ENCODE data around the gene PRKCE.

Gene PRKCE

DNA sequence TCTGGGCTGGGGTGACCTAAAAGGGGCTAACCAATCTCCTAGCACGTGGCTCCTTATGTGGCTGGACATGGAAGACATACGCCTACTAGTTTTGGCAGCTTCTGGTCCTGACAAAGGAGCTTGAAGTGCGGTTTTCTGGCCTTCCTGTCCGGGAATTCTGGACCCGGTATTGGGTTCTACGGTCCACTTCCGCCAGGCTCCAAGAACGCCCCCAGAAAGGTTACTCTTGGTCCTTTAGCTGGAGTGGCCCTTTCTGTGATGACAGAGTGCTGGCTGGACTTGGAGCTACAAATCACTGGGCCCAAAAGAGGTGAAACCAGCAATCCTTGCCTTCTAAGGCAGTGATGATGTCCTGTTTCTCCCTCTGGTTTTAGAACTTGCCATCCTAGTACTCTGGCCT is 481.5 kb downstream of the PRKCE start:
- no peak for DNase-seq (ENCODE audit: low read depth in 1 of 2, low spot score in 1 of 2)

DNA sequence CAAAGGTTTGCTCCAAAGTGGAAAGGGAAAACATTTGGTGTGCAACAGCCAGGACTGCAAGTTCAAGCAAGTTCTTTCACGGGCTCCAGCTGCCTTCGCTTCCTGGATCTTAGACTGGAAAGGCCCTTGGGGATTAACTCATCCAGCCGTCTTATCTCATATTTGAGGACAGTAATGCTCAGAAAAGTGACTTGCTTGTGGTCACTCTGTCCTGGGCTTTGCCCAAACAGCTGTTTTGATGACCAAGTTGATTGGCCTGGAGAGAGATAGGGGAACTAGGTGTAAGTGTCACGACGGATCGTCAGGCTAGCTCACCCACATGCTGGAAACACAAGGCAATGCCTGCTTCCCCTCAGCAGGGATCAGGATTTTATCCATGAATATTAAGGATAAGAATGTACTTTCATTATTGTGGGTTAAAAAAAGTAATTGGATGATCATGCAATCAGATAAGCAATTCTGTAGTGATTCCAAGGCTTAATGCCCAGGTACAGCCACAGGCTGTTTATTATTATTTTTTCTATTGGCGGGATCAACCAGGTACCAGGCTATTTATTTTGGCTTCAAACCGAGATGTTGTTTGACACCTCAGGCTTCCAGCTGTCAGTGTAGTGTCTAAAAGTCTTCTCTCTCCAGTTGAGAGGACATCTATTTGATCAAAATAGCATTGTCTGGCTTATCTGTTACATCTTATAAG is 483.2 kb downstream of the PRKCE start:
- DNase-seq (ENCODE audit: low read depth in 1 of 2, low spot score in 1 of 2) = no peak

DNA sequence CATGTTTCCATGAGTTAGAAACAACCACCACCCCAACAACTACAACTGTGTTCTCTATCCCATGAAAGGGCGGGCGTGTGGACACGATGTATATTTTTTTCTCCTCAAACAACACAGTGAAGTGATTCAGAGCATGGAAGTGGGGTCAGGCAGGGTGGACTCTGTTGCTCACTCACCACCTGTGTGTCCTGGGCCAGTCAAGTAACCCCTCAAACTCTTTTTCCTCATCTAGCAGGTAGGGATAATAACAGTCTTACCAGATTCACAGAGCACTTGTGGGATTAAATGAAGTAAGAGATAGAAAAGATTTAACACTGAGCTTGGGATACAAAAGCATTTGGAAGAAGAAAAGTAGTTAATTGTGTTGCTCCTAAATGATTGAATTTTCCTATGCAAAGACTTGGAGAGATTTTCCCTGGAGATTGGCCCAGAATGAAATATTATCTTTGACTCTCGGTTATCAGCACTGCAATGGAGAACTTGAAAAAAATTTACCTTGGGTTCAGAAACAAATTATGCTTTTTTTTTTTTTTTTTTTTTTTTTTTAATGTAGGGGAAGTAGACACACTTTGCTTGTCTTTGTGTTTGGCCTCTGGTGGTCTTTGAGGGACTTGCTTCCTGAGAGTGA is 483.9 kb downstream of the PRKCE start:
- DNase-seq (ENCODE audit: low read depth in 1 of 2, low spot score in 1 of 2) = no peak

DNA sequence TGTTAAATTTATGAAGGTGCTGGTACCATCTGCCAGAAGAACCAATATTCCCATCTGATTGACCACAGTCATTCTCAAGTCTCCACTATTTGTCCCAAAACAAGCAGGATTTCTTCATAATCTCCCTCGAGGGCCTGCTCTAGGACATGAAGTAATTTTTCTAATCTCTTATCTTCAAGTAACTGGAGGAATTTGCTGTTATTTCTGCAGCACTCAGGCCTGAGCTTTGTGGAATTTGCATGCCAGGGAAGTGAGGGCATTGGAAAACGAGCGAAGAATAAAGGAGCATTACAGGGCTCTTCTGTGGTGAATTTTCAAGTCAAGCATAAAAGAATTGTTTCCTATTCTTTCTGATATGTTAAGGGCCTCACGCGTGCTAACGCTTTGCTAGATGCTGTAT is 484.5 kb downstream of the PRKCE start:
- no peak for DNase-seq (ENCODE audit: low read depth in 1 of 2, low spot score in 1 of 2)

DNA sequence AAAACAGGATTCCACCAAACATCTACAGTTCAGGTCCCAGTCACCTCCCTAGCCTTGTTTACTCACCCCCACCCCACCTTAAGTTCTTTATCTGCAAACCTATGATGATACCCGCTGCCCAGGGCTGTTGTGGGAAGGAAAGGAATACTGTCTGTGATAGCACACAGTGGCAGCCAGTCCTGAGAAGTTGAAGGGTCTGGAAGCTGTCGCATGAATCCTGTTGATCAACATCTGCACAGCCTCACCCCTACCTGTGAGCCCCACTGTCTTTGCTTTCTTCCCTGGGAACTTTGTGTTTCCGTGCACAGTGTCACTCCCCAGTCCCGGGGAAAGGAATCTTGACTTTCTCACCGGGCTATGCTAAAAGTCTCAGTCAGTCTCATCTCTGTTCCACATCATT is 485.0 kb downstream of the PRKCE start:
- no peak for DNase-seq (ENCODE audit: low read depth in 1 of 2, low spot score in 1 of 2)

DNA sequence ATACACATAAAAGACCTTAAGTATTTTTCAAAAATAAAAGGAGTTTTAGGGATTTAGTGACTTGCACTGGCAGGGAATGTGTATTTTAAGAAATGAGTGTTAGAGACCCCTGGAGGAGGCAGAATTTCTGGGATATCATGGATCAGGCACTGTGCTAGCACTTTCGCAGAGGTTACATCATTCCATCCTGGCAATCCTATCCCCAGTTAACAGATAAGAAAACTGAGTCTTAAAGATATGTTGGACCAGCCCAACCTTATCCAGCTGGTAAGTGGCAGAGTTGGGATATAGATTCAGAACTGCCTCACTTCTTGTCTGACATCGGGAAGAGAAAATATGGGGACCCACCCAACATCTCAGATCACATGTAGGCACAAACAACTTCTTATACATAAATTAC is 485.5 kb downstream of the PRKCE start:
- DNase-seq (ENCODE audit: low read depth in 1 of 2, low spot score in 1 of 2) = no peak

DNA sequence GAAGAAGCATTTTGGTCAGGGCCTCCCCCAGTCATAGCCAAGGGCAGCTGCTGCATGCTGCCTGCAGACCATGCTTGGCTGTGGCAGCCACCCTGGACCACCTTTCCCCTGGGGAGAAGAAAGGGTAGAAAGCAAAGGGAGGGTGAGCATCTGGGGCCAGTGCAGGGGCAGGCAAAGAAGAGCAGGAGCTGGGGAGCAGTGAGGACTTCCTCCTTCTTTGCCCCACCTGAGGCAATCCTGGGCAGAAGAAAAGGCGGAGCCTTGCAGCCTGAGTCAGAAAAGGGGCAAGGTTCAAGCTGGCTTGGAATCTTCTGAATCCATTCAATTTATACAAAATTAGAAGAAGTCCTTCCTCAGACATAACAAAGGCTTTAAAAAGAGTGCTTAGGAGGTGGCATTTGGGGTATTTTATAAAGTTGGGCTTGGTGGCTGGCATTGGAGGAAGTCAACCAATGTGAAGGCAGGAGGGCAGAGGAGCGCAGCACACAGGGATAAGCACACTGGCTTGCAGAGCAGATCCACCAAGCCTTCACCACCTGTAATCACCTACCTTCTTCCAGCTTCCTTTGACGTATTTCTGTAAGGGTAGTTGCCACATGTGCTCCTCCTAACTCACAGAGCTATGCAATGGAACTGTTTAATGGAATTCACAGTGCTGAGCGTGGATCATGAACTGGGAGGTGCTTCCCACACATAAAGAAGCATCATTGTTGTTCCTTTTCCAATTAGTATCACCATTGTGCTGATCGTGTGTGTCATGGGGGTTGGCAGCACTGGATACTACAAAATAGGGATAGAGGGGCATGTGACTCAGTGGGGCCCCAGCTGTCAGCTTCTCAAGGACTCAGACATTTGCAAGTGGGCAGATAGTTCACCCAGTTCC is 491.3 kb downstream of the PRKCE start:
- DNase-seq (ENCODE audit: low read depth in 1 of 2, low spot score in 1 of 2) = no peak

DNA sequence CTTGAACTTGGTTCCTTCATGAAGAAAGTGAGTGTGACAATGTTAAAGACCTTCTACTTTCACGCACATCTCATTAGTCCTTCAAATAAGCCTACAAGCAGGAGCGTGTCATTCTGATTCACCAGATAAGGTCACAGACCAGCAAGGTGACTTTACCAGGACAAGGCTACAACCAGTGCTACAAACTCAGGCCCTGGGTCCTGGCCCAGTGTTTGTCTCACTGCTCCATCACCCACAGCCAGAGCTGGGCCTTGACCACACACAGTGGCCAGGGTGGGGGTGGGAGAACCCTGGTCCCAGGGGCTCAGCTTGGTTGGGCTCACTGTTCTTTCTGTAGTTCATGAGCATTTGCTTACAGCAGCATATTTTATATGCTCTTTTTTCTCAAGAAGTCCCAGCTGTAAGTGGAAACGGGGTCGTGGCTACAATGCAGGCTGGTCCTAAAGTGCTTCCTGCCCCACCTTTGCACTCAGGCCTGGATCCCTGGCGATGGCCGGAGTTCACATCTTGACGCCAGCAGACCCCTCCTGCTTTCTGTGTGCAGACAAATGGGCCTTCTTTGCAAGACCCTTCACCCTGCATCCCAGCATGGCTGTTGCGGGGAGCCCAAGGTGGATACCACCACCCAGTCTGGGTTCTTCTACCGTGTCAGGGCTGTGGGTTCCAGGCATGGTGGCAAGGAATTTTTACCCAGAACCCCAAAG is 492.1 kb downstream of the PRKCE start:
- no peak for DNase-seq (ENCODE audit: low read depth in 1 of 2, low spot score in 1 of 2)

DNA sequence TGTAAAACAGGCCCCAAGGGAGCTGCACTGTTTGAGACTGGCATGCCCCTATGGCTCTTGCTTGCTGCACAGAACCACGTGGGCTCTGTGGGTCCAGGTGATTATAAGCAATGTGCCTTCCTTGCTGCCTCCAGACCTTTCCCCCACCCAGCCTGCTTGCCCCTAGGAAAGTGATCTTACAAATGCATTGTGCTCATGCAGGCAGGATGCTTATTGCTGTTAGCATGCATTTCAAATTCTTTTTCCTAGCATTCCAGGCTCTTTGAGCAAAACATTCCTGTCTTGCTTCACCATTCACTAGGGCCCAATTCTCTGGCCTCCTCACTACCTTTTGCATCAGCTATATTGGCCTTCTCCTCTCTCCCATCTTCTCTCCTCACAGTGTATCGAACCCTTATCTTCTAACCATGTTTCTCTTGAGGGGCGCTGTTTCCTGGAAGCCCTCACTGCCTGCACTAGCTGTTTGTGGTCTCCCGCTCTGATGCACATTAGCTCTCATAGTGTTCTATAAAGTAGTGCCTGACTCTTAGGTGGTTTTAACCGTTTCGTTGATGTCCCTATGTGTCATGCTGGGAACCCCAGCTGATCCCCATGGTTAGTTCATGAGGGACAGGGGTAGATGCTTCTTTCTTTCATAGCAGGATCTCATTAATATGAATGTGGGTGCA is 492.8 kb downstream of the PRKCE start:
- DNase-seq (ENCODE audit: low read depth in 1 of 2, low spot score in 1 of 2) = no peak

DNA sequence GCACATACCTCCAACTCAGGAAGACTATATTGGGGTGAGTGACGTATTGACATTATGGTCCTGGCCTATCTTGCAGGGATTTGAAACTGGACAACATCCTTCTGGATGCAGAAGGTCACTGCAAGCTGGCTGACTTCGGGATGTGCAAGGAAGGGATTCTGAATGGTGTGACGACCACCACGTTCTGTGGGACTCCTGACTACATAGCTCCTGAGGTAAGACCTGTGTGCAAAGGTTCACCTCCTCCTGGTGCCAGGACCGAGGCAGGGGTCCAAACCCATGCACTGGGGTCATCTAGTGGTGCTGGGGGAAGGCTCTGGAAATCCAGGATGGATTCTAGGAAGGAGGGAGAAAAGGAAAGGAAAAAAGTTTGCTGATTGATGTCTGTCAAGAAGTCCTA is 493.5 kb downstream of the PRKCE start:
- DNase-seq (ENCODE audit: low read depth in 1 of 2, low spot score in 1 of 2) = no peak

DNA sequence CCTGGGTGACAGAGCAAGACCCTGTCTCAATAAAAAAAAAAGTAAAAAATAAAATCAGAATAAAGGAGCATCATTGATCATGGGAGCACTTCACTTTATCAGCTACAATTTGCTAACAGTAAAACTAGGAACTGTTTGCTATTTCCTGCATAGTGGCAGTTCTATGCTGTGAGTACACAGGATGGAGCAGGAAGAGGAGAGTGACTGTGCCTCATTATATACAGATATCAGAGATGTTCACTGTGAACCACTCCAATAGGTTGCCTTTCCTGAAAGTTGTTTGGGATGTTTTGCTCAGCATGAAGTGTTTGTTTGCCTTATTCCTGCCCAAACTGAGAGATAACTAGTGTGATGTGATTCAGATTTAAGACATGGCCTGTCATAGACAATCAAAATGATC is 494.4 kb downstream of the PRKCE start:
- no peak for DNase-seq (ENCODE audit: low read depth in 1 of 2, low spot score in 1 of 2)

DNA sequence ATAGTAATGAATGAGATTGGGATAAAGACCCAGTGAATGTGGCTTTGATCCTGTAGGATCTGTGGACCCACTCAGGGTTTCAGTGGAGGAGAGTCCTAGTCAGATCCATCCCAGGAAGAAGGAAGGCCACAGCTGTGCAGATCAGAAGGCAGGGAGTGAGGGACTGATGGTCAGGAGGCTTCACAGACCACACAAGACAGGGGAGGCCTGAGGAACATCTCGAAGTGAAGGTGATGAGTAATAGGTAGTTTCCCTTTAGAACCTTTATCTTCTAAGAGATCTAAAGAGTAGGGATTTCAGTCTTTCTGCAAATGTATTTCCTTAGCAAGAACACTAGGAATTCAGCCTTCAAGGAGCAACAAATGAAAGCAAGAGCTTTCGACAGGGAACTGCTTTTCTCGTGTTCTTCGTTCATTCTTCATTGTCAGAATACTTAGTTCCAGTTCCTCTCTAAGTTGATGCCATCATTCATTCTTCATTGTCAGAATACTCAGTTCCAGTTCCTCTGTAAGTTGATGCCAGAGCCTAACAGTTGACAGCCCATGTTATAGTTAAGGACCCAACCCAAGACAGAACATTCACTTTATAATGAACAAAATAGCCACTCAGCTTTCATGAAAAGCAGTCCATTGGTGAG is 495.5 kb downstream of the PRKCE start:
- DNase-seq (ENCODE audit: low read depth in 1 of 2, low spot score in 1 of 2) = no peak

DNA sequence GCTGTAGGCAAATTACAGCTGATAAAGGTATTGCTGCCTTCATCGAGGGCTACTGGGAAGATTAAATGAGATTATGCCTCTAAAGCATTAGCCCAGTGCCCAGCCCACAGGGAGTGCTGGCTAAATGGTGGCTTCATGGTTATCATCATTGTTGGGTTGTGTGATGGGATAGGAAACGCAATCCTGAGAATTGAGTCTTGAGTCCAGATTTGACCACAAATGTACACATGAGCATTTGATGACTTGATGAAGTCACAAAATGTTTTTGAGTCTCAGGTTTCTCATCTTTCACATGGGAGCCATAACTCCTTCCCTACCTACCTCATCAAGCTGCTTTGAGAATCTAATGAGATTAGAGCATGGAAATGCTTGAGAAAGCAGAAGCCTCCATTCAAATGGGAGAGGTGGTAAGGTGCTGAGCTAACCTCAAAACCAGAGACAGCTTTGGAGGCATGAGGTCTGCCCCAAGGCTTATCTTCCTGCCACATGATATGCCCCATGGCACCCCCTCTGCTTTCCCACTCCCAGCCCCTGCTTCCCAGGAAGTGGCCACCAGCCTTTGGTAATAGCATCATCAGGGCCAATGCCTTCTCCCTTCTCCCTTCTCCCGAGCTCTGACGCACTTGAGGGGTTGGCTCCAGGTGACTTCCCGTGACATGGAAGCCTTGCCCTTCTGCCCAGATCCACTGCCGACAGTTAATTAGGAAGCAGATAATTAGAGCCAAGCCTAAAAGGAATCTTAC is 496.3 kb downstream of the PRKCE start:
- no peak for DNase-seq (ENCODE audit: low read depth in 1 of 2, low spot score in 1 of 2)

DNA sequence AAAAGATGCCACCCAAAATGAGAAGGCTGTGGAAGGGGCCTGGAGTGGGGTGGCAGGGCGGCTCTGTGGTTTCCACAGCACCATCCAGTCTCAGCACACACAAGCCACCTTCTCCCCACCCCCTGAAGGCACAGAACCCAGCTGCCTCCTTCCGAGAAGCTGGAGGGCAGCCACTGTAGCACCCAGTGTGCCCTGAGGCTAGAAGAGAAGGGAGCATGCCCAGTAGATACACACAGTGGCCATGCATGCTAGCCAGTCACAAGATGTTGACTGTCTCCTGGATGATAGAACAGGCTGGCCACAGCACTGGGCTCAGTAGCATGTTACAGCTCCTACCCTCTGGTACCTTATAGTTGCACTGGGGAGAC is 496.9 kb downstream of the PRKCE start:
- DNase-seq (ENCODE audit: low read depth in 1 of 2, low spot score in 1 of 2) = no peak

DNA sequence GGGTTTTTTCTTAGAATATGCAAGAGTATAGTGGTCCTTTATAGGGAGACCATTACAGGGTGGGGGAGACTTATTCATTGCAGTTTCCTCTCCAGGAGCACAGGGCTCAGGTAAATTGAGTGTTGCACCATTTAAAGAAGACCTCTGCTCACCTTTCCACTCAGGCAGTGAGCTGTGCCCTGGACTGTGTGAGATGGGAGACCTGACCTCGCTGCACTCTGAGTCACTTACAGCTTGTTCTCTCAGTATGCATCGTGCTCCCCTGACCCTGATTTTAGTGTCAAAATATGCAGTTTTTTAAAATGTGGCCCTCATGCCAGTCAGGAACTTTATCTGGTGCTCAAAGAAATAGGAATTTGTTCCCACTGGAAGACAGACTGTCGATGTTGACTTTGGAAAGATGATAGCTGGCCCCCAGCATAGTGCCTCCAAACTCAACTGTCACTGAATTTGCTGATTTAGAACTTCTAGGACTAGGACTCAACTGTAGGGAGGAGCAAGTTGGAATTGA is 499.0 kb downstream of the PRKCE start:
- no peak for DNase-seq (ENCODE audit: low read depth in 1 of 2, low spot score in 1 of 2)

DNA sequence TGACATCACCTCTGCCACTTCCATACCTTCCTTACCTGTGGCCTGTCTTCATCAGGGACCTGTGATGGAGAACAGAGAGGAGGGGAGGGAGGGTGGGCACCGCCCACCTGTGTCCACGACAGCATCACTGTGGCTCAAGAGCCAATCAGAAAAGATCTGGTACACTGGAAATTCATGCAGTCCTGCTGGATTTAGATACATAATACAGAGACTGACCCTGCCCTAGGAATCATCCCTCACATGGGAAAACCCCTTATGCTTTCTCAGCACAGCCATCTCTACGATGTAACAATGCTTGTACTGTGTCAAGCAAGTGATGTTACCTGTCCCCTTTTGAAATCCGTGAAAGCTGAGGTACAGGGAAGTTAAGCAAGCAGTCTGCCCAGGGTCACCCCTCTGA is 500.1 kb downstream of the PRKCE start:
- no peak for DNase-seq (ENCODE audit: low read depth in 1 of 2, low spot score in 1 of 2)

DNA sequence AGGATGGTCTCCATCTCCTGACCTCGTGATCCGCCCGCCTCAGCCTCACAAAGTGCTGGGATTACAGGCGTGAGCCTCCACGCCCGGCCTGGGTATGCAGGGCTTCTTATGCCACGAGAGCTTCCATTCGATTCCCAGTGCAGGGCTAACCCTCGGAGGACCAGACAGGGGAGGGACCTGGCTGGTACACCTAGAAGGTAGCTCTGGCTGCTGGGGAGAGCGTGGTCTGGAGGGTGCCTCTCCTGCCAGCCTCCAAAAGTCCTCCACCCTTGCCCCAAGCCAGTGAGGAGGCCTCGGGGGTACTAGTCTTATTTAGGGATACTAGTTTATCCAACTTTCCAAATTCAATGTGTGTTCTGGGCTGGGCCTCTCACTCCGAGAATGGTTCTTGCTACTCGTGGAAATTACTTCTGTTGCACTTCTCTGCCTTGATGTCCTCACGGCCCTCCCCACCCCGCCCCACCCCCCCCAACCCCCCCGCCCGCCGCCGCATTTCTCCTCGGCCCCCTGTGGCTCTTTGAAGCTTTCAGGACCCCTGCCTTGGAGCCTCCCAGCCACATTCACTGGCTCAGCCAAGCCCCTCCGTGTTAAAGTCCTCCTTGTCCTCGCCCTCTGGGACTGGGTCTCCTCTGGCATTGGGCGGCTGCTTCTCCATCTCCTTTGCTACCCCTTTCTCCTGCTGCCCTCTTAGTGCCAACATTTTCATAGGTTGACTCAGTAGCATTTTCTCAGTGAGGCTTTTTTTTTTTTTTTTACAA is 502.7 kb downstream of the PRKCE start:
- no peak for DNase-seq (ENCODE audit: low read depth in 1 of 2, low spot score in 1 of 2)

DNA sequence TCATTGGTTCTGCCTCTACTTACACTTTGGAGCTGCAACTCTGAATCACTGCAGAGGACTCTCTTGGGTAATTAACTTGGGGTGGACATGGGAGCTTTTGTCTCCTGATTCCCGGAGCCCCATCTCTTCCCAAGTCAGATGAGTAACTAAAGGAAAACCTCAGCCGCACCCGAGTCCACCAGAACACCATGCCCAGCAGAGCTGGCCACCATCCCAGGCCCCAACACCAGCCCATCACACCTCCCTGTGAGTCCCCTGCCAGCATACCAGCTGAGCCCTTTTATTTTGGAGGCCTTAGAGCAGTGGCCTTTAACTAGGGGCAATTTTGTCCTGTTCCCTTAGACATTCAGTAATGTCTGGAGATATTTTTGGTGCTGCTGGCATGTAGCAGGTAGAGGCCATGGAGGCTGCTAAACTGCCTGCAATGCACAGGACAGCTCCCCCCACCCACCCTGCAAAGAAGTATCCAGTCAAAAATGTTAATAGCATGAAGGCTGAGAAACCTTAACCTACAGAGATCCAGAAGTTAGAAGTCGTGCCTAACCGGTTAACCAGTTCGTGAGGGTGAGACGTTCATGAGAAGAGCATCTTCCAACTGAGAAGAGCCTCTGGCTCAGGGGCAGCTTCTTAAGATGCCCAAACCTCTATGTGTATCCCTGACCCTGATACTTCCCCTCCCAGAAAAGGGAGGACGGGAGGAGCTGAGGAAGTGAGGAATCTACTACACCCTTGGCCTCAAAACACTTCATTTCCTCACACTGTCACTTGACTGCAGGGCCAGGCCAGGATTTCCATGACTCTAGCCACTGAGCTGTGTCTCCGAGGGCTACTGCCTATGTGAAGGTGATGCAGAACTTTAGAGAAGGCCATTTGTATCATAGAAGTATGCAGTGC is 505.8 kb downstream of the PRKCE start:
- no peak for DNase-seq (ENCODE audit: low read depth in 1 of 2, low spot score in 1 of 2)

All from activated T-helper 1 cell treated with anti-CD3 and anti-CD28 coated beads, Interleukin-2, amount 50 U/mL, for 16 hours (primary cell).